ENCODE results near the gene DDX23. TPM values are rescaled to one million over a fixed set of nuclear protein-coding genes. Genes with fewer than 3 reads are reported as not detected.

The DDX23 gene
- polyA plus RNA-seq, 1 donor from 2014 or later, result 96.5 TPM

GRCh38 chr12:48890657-48891418, 38.9 kb upstream of the DDX23 start:
- Histone ChIP-seq H3K36me3 (ENCODE audit: insufficient read depth, low read length) (no peaks in the 10 kb centered on the region), H3K9me3 (ENCODE audit: low read length) (no peaks in the 10 kb centered on the region), H3K79me2 (replicated peaks; ENCODE audit: insufficient read depth, low read length) (no peaks in the 10 kb centered on the region), H4K20me1 (ENCODE audit: insufficient read depth) (no peaks in the 10 kb centered on the region), H3K4me2 (ENCODE audit: low read length) (peak overlapping the region; percentile 78), H3F3A (ENCODE audit: insufficient read depth, low read length, poor library complexity, severe bottlenecking) (peaks cover 6% of the 10 kb centered on the region), H3K4me3 (ENCODE audit: low read length) (peak overlapping the region; percentile 77), H3K27ac (ENCODE audit: low read length) (peak overlapping the region; percentile 88), H3K9ac (ENCODE audit: low read length) (peak overlapping the region; percentile 84), H3K27me3 (ENCODE audit: insufficient read depth, low read depth, low read length) (no peaks in the 10 kb centered on the region), H3K9me2 (ENCODE audit: insufficient read depth, low read length) (no peaks in the 10 kb centered on the region), H2AFZ (ENCODE audit: low read depth, low read length) (peak overlapping the region; percentile 27)
- TF ChIP-seq RAD21 (conservative IDR thresholded peaks at IDR 0.05) (peak; percentile 89), TAF1 (IDR thresholded peaks at IDR 0.05; ENCODE audit: low read depth) (peak; percentile 79), SMC3 (conservative IDR thresholded peaks at IDR 0.05; ENCODE audit: poor library complexity) (peak; percentile 93), REST (IDR thresholded peaks at IDR 0.05; ENCODE audit: borderline replicate concordance) (peak; percentile 15), MXI1 (conservative IDR thresholded peaks at IDR 0.05; ENCODE audit: poor library complexity, severe bottlenecking) (peak; percentile 65), EZH2 (IDR thresholded peaks at IDR 0.05; ENCODE audit: borderline replicate concordance, insufficient read depth, low read length, poor library complexity, severe bottlenecking) (no peak), POLR2AphosphoS5 (IDR thresholded peaks at IDR 0.05) (peak; percentile 72), EP300 (conservative IDR thresholded peaks at IDR 0.05; ENCODE audit: poor library complexity, severe bottlenecking) (peak; percentile 46)
- TF ChIP-seq, protein P1, sequence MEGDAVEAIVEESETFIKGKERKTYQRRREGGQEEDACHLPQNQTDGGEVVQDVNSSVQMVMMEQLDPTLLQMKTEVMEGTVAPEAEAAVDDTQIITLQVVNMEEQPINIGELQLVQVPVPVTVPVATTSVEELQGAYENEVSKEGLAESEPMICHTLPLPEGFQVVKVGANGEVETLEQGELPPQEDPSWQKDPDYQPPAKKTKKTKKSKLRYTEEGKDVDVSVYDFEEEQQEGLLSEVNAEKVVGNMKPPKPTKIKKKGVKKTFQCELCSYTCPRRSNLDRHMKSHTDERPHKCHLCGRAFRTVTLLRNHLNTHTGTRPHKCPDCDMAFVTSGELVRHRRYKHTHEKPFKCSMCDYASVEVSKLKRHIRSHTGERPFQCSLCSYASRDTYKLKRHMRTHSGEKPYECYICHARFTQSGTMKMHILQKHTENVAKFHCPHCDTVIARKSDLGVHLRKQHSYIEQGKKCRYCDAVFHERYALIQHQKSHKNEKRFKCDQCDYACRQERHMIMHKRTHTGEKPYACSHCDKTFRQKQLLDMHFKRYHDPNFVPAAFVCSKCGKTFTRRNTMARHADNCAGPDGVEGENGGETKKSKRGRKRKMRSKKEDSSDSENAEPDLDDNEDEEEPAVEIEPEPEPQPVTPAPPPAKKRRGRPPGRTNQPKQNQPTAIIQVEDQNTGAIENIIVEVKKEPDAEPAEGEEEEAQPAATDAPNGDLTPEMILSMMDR (IDR thresholded peaks at IDR 0.05; ENCODE audit: poor library complexity, severe bottlenecking), result peak; percentile 99

- H3F3A ChIP-seq (ENCODE audit: insufficient read depth, low read length, poor library complexity, severe bottlenecking), result peaks cover 6% of the 10 kb centered on the region
- H4K20me1 ChIP-seq (ENCODE audit: insufficient read depth), result no peaks in the 10 kb centered on the region
- no peak for TF ChIP-seq TAF1 (IDR thresholded peaks at IDR 0.05; ENCODE audit: low read depth)
- TF ChIP-seq EP300 (conservative IDR thresholded peaks at IDR 0.05; ENCODE audit: poor library complexity, severe bottlenecking), result no peak
- no peak for TF ChIP-seq SMC3 (conservative IDR thresholded peaks at IDR 0.05; ENCODE audit: poor library complexity)
- no peak for TF ChIP-seq REST (IDR thresholded peaks at IDR 0.05; ENCODE audit: borderline replicate concordance)
- TF ChIP-seq, protein P1 (IDR thresholded peaks at IDR 0.05; ENCODE audit: poor library complexity, severe bottlenecking), result no peak
- TF ChIP-seq EZH2 (IDR thresholded peaks at IDR 0.05; ENCODE audit: borderline replicate concordance, insufficient read depth, low read length, poor library complexity, severe bottlenecking), result no peak
- no peak for TF ChIP-seq POLR2AphosphoS5 (IDR thresholded peaks at IDR 0.05)
- TF ChIP-seq MXI1 (conservative IDR thresholded peaks at IDR 0.05; ENCODE audit: poor library complexity, severe bottlenecking), result no peak
- no peak for TF ChIP-seq RAD21 (conservative IDR thresholded peaks at IDR 0.05)
- peak overlapping the region; percentile 52 for H3K4me2 ChIP-seq (ENCODE audit: low read length)
- H3K36me3 ChIP-seq (ENCODE audit: insufficient read depth, low read length), result no peaks in the 10 kb centered on the region
- H2AFZ ChIP-seq (ENCODE audit: low read depth, low read length), result peak overlapping the region; percentile 27
- H3K27me3 ChIP-seq (ENCODE audit: insufficient read depth, low read depth, low read length), result no peaks in the 10 kb centered on the region
- peak overlapping the region; percentile 84 for H3K9ac ChIP-seq (ENCODE audit: low read length)
- no peaks in the 10 kb centered on the region for H3K9me2 ChIP-seq (ENCODE audit: insufficient read depth, low read length)
- peak overlapping the region; percentile 77 for H3K4me3 ChIP-seq (ENCODE audit: low read length)
- H3K27ac ChIP-seq (ENCODE audit: low read length), result peak overlapping the region; percentile 88
- no peaks in the 10 kb centered on the region for H3K9me3 ChIP-seq (ENCODE audit: low read length)
- H3K79me2 ChIP-seq (replicated peaks; ENCODE audit: insufficient read depth, low read length), result no peaks in the 10 kb centered on the region
These were observed 37.7 kb upstream of the DDX23 start for GRCh38 chr12:48889679-48890078.
